Measurements from ENCODE around the gene MAGEA2. TPM values are rescaled to one million over a fixed set of nuclear protein-coding genes. Genes with fewer than 3 reads are reported as not detected.

MAGEA2 gene
- total RNA-seq, 4 donors from 2014 or later: not detected

Other genes with a start within 250 kb of the MAGEA2 start
- not detected for gene GABRQ, start 115.9 kb downstream of the MAGEA2 start, total RNA-seq
- gene MAGEA3, start 55.0 kb downstream of the MAGEA2 start, total RNA-seq: not detected
- gene CSAG2, start 44.6 kb downstream of the MAGEA2 start, total RNA-seq: not detected
- not detected for gene MAGEA2B, start 39.2 kb downstream of the MAGEA2 start, total RNA-seq
- not detected for gene CSAG1, start 20.1 kb downstream of the MAGEA2 start, total RNA-seq
- not detected for gene MAGEA12, start 20.1 kb downstream of the MAGEA2 start, total RNA-seq
- gene CSAG3, start 5.4 kb upstream of the MAGEA2 start, total RNA-seq: not detected
- not detected for gene MAGEA6, start 15.8 kb upstream of the MAGEA2 start, total RNA-seq
- 10 to 100 TPM in 3 of 4 donors, 1 to 10 TPM in 1; 8.1 to 15.7 (median 10.5) TPM for gene CETN2, start 76.9 kb upstream of the MAGEA2 start, total RNA-seq
- gene NSDHL, start 77.2 kb upstream of the MAGEA2 start, total RNA-seq: 1 to 10 TPM; 4.6 to 8.8 (median 6.2) TPM
- gene ZNF185, start 144.2 kb upstream of the MAGEA2 start, total RNA-seq: 1 to 10 TPM in 3 of 4 donors, under 1 TPM in 1; 0.56 to 2.2 (median 1.3) TPM
- not detected for gene PNMA5, start 240.3 kb upstream of the MAGEA2 start, total RNA-seq

All from gastrocnemius medialis (tissue), 4 donors.